Naive B cell (primary cell): ENCODE data around the gene FAF1. TPM values are rescaled to one million over a fixed set of nuclear protein-coding genes. Genes with fewer than 3 reads are reported as not detected.
A peak's percentile ranks its signal among the peaks of the same experiment; 100 is the strongest.
"Not testable (repeated sequence)": the region's sequence is repeated elsewhere in the genome, so short reads cannot be mapped to it uniquely, and the experiment has no call there.

Source experiments
- ATAC-seq, 2 donors: fragments of 150-1000 bp; cut with Tn5 transposase; 2 replicates each; pipeline ENCODE4 v1.10.0; 2021; ENCODE audit warnings: low read depth in 2 of 2, mild to moderate bottlenecking in 2 of 2, moderate library complexity in 2 of 2
- DNase-seq: peaks from one replicate; pipeline ENCODE4 v3.0.0; 2022
- H3K27ac Mint-ChIP-seq, 6 donors: one replicate each; pipeline ENCODE4 v1.8.0; 2020 to 2022; ENCODE audit warnings: mild to moderate bottlenecking in 6 of 6, mixed read lengths in 6 of 6, moderate library complexity in 5 of 6, inconsistent platforms in 2 of 6
- H3K27me3 Mint-ChIP-seq, 3 donors: one replicate each; pipeline ENCODE4 v1.8.0; 2021 to 2022; ENCODE audit warnings: mixed read lengths in 3 of 3, mild to moderate bottlenecking in 1 of 3
- H3K36me3 Mint-ChIP-seq, 2 donors: one replicate each; pipeline ENCODE4 v1.8.0; 2020 to 2022; ENCODE audit warnings: mixed read lengths in 2 of 2, inconsistent platforms in 1 of 2, mild to moderate bottlenecking in 1 of 2
- H3K4me1 Mint-ChIP-seq, 3 donors: one replicate each; pipeline ENCODE4 v1.8.0; 2020 to 2022; ENCODE audit warnings: mixed read lengths in 3 of 3, inconsistent platforms in 1 of 3, mild to moderate bottlenecking in 1 of 3, moderate library complexity in 1 of 3
- H3K4me3 Mint-ChIP-seq, 8 donors: one replicate each; pipeline ENCODE4 v1.8.0; 2020 to 2022; ENCODE audit warnings: mild to moderate bottlenecking in 8 of 8, mixed read lengths in 8 of 8, moderate library complexity in 8 of 8, inconsistent platforms in 2 of 8
- H3K9me3 Mint-ChIP-seq, 7 donors: one replicate each; pipeline ENCODE4 v1.8.0; 2020 to 2022; ENCODE audit warnings: mixed read lengths in 7 of 7, mild to moderate bottlenecking in 5 of 7, inconsistent platforms in 2 of 7, moderate library complexity in 1 of 7
- polyA plus RNA-seq, 6 donors: library from polyadenylated mRNA; unstranded; fragments of 300-500 nt; fragmentation: Illumina TruSeq; gene quantifications; one replicate each; pipeline ENCODE4 v1.2.3, GENCODE V29; 2021; ENCODE audit warnings: low read depth in 6 of 6

Gene FAF1
- 10 to 100 TPM; 36.4 to 66.5 (median 43.2) TPM for polyA plus RNA-seq

DNA sequence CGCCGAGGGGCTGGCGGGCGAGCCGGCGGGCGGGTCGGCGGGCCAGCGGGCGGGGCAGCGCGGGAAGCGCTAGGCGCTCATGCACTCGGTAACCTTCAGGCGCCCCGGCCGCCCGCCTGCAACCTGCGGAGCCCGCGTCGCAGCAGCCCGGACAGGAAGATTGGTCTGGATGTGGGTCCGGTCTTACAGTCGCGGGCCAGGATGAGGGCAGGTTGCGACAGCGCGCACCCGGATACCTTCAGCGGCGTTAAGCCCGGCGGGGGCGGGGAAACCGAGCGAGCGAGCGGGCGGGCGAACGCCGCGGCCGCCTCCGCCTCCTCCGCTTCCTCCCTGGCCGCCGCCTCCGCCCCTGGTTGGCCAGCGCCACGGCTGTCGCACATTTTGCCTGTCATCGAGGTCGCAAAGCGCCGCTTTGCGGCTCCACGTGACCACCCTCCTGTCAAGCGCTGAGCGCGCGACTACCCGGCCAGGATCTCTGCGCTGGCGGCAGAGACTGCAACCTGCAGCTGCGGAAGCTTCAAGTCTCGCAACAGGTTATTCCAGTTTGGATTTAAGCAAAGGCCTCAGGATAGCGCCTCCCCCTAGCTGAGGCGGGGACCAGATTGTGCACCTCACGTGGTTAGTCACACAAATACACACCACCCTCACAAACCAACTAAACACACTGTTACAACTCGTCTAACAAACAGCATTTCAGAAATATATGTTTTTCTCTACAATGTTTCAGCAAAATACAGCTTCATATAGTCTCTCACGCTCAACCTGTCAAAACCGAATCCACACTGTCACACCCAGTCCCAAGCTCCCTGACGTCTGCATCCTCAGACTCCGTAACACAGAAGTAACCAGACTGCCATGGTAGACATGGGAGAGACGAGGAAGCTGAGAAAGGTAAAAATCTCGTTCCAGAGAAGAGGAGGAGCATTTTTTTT, at the start of gene FAF1:
FAF1 (minus strand) TSS at position 355 of the 932 bp plus-strand sequence. CDS start 456 bp downstream, outside the sequence.
- Mint-ChIP-seq H3K36me3 (no peaks in the 10 kb centered on the region), H3K9me3 (no peaks in the 10 kb centered on the region), H3K4me1 (peaks cover 15 to 23% (median 22%) of the 10 kb centered on the region in 3 donors), H3K27ac (peak within 1 kb of the TSS; percentile 1 to 97 (median 97)), H3K27me3 (no peaks in the 10 kb centered on the region), H3K4me3 (peak within 1 kb of the TSS; percentile 63 to 98 (median 96))
- ATAC-seq (peak; percentile 89 to 90), DNase-seq (peak; percentile 98)

DNA sequence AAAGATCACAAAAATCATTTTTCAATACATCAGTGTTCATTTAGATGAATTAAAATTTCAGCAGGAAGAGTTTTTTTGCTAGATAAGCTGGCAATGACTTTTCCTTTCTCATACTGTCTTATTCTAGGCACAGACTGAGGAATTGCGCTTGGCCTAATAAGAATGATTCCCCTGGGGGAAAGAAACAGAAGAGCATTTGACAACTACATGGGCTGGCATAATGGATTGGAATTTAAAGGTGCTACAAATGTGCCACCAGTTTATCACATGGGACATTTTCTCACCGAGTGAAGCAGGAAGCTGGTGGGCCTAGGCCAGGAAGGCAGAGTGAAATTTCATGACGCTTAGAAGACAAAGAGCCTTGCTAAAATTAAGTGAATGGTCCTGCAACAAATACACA, 49.3 kb upstream of the FAF1 start:
- ATAC-seq (no peak), DNase-seq (no peak)
- H3K4me3 Mint-ChIP-seq, result no peak overlapping the region
- H3K27me3 Mint-ChIP-seq, result peaks cover 7 to 8% (median 8%) of the 10 kb centered on the region in 3 donors
- H3K9me3 Mint-ChIP-seq, result peaks cover 5 to 40% (median 13%) of the 10 kb centered on the region in 7 donors
- H3K36me3 Mint-ChIP-seq, result peaks cover 0 to 7% of the 10 kb centered on the region in 2 donors
- H3K4me1 Mint-ChIP-seq, result no peaks in the 10 kb centered on the region
- no peak overlapping the region for H3K27ac Mint-ChIP-seq

DNA sequence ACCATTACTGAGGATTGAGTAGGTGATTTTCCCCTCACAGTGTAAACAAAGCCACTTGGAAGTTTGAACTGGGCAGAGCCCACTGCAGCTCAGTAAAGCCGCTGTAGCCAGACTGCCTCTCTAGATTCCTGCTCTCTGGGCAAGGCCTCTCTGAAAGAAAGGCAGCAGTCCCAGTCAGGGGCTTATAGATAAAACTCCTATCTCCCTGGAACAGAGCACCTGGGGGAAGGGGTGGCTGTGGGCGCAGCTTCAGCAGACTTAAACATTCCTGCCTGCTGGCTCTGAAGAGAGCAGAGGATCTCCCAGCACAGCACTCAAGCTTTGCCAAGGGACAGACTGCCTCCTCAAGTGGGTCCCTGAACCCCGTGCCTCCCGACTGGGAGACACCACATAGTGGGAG, 45.5 kb upstream of the FAF1 start:
- not testable (repeated sequence) for H3K4me3 Mint-ChIP-seq, ATAC-seq, DNase-seq, H3K27me3 Mint-ChIP-seq, H3K4me1 Mint-ChIP-seq, H3K27ac Mint-ChIP-seq, H3K36me3 Mint-ChIP-seq
- H3K9me3 Mint-ChIP-seq, result peaks cover 4 to 26% (median 5%) of the 10 kb centered on the region in 7 donors

DNA sequence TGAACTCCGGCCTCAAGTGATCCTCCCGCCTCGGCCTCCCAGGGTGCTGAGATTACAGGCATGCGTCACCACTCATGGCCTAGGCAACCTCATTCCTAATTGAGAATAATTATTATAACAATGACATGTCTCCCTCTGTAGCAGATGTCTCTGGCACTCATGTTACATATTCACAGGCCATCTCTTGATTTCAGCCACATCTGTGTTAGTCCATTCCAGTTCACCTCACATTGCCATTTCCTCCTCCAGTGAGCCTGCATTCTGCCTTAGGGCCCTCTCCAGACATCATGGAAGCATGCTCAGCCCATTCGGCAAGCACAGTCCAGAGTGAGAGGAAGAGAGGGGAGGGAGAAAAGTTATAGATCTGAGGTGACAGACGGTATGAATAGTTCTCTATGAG, 42.4 kb upstream of the FAF1 start:
- Mint-ChIP-seq H3K27me3 (peaks cover 0 to 8% (median 5%) of the 10 kb centered on the region in 3 donors), H3K9me3 (peaks cover 0 to 13% (median 2%) of the 10 kb centered on the region in 7 donors), H3K4me1 (peaks cover 6 to 10% (median 9%) of the 10 kb centered on the region in 3 donors), H3K36me3 (no peaks in the 10 kb centered on the region), H3K4me3 (no peak overlapping the region), H3K27ac (no peak overlapping the region)
- DNase-seq, result no peak
- no peak for ATAC-seq

DNA sequence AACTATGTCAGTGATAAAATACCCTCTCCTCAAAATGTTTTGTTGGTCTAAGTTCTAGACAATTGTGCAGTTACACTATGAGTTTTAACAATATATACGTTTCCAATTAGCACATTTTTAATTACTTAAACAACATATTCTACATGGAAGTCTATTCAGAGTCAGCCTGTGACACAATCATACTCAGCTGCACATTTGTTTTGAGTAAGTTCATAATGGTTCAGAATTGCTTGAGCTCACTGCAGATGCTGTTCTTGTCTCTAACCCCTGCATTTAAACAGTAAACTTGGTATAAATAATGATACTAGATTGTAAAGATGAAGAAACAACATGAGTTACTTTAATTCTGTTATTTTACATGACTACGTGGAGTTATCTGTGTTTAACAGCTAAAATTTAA, 40.6 kb upstream of the FAF1 start:
- DNase-seq (no peak), ATAC-seq (no peak)
- Mint-ChIP-seq H3K9me3 (peaks cover 0 to 2% (median 0%) of the 10 kb centered on the region in 7 donors), H3K4me3 (no peak overlapping the region), H3K36me3 (no peaks in the 10 kb centered on the region), H3K27ac (peak overlapping the region in 1 of 6 donors; percentile 69), H3K27me3 (peaks cover 0 to 8% (median 5%) of the 10 kb centered on the region in 3 donors), H3K4me1 (peaks cover 6 to 10% (median 9%) of the 10 kb centered on the region in 3 donors)

DNA sequence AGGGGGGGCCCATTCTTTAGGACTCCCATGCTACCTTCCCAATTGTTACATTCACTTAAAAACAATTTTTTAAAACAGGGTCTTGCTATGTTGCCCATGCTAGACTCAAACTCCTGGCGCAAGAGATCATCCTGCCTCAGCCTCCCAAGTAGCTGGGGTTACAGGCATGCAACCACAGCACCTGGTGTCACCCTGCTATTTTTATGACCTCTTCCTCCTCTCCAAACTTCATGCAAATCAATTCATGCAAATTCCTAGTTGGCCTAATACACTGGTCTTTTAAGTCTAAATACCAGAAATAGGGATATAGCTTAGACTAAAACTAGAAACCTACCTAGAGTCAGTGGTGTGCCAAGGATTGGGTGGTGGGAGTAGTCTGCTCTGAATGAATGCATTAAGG, 40.1 kb upstream of the FAF1 start:
- peak; percentile 30 for DNase-seq
- H3K9me3 Mint-ChIP-seq, result peaks cover 0 to 2% (median 0%) of the 10 kb centered on the region in 7 donors
- H3K27ac Mint-ChIP-seq, result peak overlapping the region in 3 of 6 donors; percentile 57 to 79 (median 69)

DNA sequence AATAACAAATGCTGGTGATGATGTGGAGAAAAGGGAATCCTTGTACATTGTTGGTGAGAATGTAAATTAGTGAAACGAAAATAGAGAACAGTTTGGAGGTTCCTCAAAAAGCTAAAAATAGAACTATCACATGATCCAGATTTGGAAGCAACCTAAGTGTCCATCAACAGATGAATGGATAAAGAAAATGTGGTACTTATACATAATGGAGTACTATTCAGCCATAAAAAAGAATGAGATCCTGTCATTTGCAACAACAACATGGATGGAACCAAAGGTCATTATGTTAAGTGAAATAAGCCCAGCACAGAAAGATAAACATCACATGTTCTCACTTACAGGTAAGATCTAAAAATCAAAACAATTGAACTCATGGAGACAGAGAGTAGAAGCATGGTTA, 39.3 kb upstream of the FAF1 start:
- H3K4me1 Mint-ChIP-seq, H3K9me3 Mint-ChIP-seq, DNase-seq, H3K27me3 Mint-ChIP-seq, ATAC-seq, H3K36me3 Mint-ChIP-seq: not testable (repeated sequence)
- H3K27ac Mint-ChIP-seq, result peak overlapping the region in 1 of 6 donors; percentile 35
- H3K4me3 Mint-ChIP-seq, result peak overlapping the region in 1 of 8 donors; percentile 3

More for the DNA sequence above, 40.1 kb upstream of the FAF1 start:
- Mint-ChIP-seq H3K27me3 (peaks cover 0 to 8% (median 5%) of the 10 kb centered on the region in 3 donors), H3K4me1 (peaks cover 6 to 10% (median 9%) of the 10 kb centered on the region in 3 donors), H3K36me3 (no peaks in the 10 kb centered on the region), H3K4me3 (peak overlapping the region in 2 of 8 donors; percentile 5 to 8)
- ATAC-seq, result peak; percentile 95 to 98

DNA sequence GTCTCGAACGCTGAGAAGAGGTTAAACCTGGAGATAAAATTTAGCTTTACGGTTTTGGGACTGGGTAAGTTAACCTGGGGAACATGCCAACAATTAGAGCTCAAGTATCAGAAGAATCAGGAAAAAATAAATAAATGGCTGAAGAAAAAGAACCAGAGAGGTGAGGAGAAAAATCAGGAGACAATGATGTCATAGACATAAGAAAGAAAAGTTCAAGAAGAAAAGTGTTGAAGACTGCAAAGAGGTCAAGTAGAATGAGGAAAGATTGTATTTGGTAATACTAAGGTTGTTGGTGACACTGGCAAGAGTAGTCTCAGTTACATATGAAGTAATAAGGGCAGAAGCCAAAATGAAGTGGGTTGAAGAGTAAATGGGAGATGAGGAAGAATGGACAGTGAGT, 36.0 kb upstream of the FAF1 start:
- Mint-ChIP-seq H3K27me3 (peaks cover 0 to 10% (median 0%) of the 10 kb centered on the region in 3 donors), H3K4me3 (no peak overlapping the region), H3K9me3 (peaks cover 0 to 2% (median 0%) of the 10 kb centered on the region in 7 donors), H3K4me1 (peaks cover 6 to 10% (median 9%) of the 10 kb centered on the region in 3 donors), H3K27ac (no peak overlapping the region), H3K36me3 (no peaks in the 10 kb centered on the region)
- ATAC-seq (no peak), DNase-seq (no peak)

DNA sequence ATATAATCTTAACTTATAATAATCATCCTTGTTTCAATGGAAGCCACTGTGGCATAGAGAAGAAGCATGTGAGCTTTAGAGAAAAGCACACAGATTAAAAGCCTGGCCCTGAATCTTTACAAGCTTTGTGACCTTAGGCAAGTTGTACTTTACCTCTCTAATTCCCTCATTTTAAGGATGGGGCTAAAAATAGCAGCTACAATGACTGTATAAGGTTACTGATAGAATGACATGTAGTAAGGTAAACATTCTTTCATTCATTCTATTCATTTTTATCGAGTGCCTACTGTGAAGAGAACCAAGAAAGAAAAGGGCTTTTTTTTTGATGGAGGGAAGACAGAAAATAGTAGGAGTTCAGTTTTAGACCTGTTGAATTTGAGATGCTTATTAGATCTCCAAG, 35.6 kb upstream of the FAF1 start:
- Mint-ChIP-seq H3K36me3 (no peaks in the 10 kb centered on the region), H3K27me3 (peaks cover 0 to 10% (median 0%) of the 10 kb centered on the region in 3 donors), H3K9me3 (peaks cover 0 to 2% (median 0%) of the 10 kb centered on the region in 7 donors), H3K27ac (peak overlapping the region in 1 of 6 donors; percentile 10), H3K4me3 (no peak overlapping the region), H3K4me1 (peaks cover 6 to 10% (median 7%) of the 10 kb centered on the region in 3 donors)
- no peak for DNase-seq
- ATAC-seq, result no peak

DNA sequence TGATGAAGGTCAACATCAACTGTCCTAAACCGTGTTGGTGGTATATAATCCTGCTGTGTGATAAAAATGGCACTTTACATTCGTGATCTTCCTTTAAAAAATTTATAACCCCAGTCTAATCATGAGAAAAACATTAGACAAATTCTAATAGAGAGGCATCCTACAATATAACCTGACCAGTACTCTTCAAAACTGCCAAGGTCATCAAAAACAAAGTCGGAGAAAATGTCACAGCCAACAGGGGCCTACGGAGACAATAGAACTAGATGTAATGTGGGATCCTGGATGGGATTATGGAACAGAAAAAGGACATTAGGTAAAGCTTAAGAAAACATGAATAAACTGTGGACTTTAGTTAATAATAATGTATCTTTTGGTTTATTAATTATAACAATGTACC, 34.9 kb upstream of the FAF1 start:
- Mint-ChIP-seq H3K27me3 (peaks cover 0 to 10% (median 0%) of the 10 kb centered on the region in 3 donors), H3K36me3 (no peaks in the 10 kb centered on the region), H3K9me3 (peaks cover 0 to 2% (median 0%) of the 10 kb centered on the region in 7 donors), H3K4me3 (no peak overlapping the region), H3K4me1 (peaks cover under 1 to 4% (median under 1%) of the 10 kb centered on the region in 3 donors), H3K27ac (no peak overlapping the region)
- DNase-seq (no peak), ATAC-seq (no peak)

DNA sequence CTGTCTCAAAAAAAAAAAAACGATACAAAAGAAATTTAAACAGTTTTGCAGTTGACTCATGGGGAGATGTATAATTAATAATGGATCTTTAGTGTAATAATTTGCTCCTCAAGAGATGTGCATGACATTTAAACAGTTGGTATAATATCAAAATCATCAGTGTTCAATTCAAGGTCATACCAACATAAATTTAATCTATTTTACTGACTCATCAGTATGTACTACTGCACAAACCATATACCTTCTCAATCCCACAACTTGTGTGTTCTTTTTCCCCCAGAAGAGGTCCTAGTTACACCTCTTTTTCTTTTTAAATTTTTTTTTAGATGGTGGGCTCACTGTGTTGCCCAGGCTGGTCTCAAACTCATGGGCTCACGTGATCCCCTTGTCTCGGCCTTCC, 33.6 kb upstream of the FAF1 start:
- peaks cover 0 to 10% (median 0%) of the 10 kb centered on the region in 3 donors for H3K27me3 Mint-ChIP-seq
- H3K9me3 Mint-ChIP-seq, result no peaks in the 10 kb centered on the region
- no peaks in the 10 kb centered on the region for H3K4me1 Mint-ChIP-seq
- ATAC-seq, result no peak
- no peaks in the 10 kb centered on the region for H3K36me3 Mint-ChIP-seq
- H3K27ac Mint-ChIP-seq, result no peak overlapping the region
- no peak overlapping the region for H3K4me3 Mint-ChIP-seq
- no peak for DNase-seq

DNA sequence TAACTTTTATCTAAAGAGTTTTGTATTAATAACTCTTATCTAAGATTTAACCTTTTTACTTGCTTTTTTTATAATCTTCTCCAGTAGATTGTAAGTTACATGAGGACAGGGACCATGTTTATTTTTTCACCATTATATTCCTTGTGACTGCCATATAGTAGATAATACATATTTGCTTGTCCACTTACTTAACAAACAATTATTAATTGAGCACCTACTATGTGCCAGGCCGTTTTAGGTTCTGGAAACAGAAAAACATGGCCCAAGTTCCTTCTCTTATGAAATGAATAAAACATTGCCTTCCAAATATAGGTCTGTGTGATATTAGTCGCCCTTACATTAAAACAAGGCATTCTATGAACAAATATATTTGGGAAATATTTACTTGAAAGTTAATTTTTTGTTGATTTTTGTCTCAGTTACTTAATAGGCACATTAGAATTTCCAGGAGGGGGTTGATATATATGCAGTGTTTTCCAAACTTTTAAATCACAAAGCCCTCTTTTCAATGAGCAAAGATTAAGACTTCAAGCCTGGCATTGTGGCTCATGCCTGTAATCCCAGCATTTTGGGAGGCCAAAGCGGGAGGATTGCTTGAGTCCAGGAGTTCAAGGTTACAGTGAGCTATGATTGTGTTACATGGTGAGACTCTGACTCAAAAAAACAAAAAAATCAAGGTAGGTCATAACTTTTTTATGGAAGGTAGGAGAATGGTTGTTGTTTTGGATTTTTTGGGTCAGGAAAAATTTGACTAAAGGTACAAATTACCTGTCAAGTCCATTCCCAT, 32.7 kb upstream of the FAF1 start:
- DNase-seq, result no peak
- Mint-ChIP-seq H3K9me3 (no peaks in the 10 kb centered on the region), H3K4me1 (no peaks in the 10 kb centered on the region), H3K4me3 (no peak overlapping the region), H3K36me3 (no peaks in the 10 kb centered on the region), H3K27me3 (peaks cover 0 to 10% (median 0%) of the 10 kb centered on the region in 3 donors), H3K27ac (no peak overlapping the region)
- no peak for ATAC-seq

DNA sequence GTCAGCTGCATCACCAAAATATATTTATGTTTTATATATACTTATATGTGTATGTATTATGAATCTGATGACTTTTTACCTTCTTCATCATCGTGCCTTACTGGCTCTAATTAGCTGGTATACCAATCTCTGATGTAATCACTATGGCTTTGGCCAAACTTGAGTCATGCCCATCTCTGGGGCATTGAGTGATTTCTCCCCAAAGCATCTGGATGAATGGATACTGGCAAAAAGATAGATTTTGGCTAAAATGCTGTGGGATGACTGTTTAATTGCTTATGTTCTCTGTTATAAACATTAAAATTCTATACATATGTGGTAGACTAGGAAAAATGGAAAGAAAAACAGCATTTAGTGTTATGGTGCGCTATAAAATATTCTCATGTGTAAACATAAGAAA, 29.6 kb upstream of the FAF1 start:
- H3K36me3 Mint-ChIP-seq, result no peaks in the 10 kb centered on the region
- no peak overlapping the region for H3K27ac Mint-ChIP-seq
- ATAC-seq (no peak), DNase-seq (no peak)
- H3K27me3 Mint-ChIP-seq, result peaks cover 0 to 10% (median 0%) of the 10 kb centered on the region in 3 donors
- H3K4me1 Mint-ChIP-seq, result no peaks in the 10 kb centered on the region
- no peaks in the 10 kb centered on the region for H3K9me3 Mint-ChIP-seq
- H3K4me3 Mint-ChIP-seq, result no peak overlapping the region
